ENCODE results near the gene CDC37.

The CDC37 gene

GRCh38 chr19:10403137-10404021 lies at the start of gene CDC37:
TSS of gene CDC37 (minus strand) at chr19:10403542. CDS start at chr19:10403479, 63 bp downstream.
- peak; percentile 100 for DNase-seq

DNA sequence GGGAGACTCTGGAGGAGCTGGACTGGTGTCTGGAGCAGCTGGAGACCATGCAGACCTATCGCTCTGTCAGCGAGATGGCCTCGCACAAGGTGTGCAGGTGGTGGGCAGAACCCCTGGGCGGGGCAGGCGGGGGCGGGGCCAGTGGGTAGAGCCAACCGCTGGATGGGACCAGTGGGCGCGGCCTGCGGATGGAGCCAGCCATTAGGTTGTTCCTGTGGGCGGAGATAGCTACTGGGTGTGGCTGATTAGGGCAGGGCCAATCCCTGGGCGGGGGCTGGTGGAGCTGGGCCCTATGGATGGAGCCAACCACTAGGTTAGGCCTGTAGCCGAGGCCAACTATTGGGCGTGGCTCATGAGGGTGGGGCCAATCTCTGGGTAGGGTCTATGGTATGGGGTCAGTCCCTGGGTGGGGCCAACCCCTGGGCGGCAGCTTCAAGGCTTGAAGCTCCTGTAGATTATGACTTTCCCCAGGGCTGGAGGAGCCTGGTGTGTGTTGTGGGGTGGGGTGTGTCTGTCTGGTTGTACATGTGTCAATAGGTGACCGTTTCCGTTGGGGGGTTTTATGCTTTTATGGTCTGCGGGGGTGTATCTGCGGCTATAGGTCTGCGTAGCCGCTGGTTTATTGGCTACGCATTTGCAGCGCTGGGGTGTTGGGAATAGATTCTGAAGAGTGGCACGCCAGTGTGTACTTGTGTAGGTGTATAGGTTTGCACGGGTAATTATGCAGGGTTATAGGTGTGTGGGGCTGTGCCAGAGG lies 47.7 kb upstream of the CDC37 start:
- no peak for DNase-seq

DNA sequence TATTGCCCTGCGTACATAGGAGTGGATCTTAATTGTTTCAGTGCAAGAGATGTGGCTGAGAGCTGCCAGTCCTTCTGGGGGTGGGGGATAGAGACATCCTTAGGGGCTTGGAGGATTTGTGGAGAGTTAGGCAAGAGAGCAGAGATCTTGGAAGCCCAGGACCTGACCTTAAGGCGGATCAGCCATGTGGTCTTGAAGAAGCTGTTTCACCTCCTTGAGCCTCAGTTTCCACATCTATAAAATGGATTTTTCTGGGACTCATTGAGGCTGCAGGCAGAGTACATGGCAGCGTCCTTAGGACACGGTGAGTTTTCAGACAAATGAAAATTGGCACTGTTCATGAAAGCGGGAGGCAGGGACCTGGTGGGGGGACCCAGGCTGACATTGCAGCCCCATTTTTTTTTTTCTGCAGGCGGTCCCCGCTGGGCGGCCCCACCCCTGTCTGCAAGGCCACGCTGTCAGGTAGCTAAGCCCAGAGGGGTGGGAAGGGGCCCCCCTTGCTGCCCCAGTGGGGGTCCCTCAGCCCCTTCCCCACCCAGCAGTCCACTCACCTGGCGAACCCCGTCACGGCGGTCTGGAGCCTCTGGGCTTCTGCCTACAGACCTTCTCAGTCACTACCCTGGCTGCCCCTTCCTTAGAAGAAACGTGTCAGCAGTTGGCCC lies 47.0 kb upstream of the CDC37 start:
- DNase-seq, result no peak

DNA sequence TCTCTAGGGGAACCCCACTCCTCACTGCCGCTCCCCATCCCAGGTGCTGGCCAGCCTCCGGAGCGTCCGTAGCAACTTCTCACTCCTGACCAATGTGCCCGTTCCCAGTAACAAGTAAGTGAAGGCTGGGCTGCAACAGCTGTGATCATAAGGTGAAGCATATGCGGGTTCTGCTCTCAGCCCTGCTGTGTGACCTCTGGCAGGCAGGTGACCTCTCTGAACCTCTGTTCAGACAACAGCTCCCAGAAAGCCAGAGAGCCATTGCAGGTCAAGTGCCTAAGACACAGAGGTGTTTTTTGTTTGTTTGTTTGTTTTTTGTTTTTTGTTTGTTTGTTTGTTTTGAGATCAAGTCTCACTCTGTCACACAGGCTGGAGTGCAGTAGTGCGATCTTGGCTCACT lies 45.7 kb upstream of the CDC37 start:
- no peak for DNase-seq

DNA sequence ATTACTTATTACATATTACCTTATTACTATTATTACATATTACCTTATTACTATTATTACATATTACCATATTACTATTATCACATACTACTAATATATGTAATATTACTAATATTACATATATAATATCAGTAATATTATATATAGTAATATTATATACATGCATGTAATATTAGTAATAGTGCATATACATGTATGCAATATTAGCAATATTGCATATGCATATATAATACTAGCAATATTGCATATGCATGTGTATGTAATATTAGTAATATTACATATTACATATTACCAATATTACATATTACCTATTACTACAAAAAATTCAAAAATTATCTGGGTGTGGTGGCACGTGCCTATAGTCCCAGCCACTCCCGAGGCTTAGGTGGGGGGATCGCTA lies 39.4 kb upstream of the CDC37 start:
- DNase-seq, result no peak

- DNase-seq, result no peak
These were observed 36.2 kb upstream of the CDC37 start for GRCh38 chr19:10439588-10439987.

DNA sequence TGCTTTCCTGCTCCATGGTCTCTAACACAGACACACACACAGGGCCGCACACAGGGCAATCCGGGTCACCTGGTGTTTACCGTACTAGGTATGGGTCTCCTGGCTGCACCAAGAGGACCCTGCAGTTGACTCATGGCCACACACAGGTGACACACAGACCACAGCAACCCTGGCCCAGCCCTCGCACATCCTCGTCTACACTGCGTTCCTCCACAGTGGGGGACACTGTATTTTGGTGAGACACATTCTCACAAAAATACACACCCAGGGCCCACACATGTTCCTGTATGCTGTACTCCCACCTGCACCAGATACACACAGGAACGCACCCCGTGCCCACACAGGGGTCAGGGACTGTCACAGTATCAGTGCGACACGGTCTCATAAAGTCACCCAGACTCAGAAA lies 29.8 kb upstream of the CDC37 start:
- no peak for DNase-seq

GRCh38 chr19:10432736-10433130 lies 29.4 kb upstream of the CDC37 start:
- DNase-seq, result no peak

GRCh38 chr19:10431943-10432735 lies 28.8 kb upstream of the CDC37 start:
- no peak for DNase-seq

DNA sequence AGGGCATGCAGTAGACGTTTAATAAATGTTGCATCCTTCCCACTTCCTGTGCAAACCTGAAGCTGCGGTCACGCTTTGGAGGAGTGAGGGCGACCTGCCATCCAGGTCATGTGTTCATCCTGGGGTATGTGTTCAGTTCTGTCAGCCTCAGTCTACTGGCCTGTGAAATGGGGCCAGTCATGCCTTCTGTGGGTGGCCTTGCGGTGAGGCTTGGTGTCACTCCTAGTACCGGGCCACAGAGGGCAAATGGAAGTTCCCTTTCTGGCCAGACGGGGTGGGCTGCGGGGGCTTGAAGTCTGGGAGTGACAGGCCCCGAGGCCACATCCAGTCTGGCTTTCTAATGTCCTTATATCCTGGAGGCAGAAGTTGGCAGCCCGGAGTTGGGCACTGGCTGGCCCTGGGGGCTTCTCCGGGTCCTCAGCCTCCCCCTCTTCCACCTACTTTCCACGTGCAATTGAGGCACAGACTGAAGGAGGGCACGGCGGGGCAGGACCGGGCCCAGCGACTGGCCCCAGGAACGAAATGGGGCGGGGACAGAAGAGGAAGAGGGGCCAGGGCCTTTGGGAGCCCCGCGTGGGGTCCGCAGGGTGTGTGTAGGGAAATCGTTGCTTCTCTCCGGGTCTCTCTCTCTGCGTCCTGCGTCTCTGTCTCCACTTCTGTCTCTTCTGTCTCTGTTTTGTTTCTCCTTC lies 28.1 kb upstream of the CDC37 start:
- no peak for DNase-seq

DNA sequence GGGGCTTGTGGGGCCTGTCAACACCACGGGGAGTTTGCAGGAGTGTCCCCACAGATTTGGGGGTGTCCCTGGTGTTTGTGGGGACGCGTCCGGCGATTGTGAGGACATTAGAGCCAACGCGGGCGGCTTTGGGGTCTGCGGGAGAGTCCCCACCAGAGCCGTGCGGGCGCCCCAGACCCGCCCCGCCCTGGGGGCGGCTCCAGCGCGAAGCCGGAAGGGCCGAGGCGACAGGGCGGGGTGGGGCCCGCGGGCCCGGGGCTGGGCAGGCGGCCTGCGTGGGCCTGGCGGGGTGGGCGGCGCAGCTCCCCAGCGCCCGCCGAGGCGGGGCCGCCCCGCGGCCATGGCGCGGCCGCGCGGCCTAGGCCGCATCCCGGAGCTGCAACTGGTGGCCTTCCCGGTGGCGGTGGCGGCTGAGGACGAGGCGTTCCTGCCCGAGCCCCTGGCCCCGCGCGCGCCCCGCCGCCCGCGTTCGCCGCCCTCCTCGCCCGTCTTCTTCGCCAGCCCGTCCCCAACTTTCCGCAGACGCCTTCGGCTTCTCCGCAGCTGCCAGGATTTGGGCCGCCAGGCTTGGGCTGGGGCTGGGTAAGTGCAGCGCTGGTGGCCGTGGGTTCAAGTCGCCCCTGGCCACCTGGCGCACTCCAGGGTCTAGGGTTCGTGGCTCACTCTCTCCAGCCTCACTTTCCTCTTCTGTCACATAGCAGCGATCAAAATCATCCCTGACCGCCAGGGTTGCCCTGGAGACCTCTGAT lies 27.3 kb upstream of the CDC37 start:
- DNase-seq, result no peak

DNA sequence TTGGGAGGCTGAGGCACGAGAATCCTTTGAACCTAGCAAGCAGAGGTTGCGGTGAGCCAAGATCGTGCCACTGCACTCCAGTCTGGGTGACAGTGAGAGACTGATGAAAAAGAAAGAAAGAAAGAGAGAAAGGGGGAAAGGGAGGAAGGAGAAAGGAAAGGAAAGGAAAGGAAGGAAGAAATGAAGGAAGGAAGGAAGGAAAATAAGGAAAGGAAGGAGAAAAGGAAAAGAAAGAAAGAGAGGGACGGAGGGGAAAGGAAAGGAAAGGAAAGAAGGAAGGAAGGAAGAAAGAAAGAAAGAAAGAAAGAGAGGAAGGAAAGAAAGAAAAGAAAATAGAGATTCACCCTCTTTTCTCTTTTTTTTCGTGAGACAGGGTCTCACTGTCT lies 25.6 kb upstream of the CDC37 start:
- no peak for DNase-seq

- no peak for DNase-seq
These were observed 23.8 kb upstream of the CDC37 start for GRCh38 chr19:10427169-10427568.

GRCh38 chr19:10424011-10424637 lies 20.8 kb upstream of the CDC37 start:
- DNase-seq, result peak; percentile 96

- DNase-seq, result no peak
These were observed 19.5 kb upstream of the CDC37 start for GRCh38 chr19:10422846-10423245.

- DNase-seq, result no peak
These were observed 18.7 kb upstream of the CDC37 start for GRCh38 chr19:10422046-10422461.

- no peak for DNase-seq
These were observed 18.1 kb upstream of the CDC37 start for GRCh38 chr19:10421240-10422045.

- peak; percentile 52 for DNase-seq
These were observed 17.3 kb upstream of the CDC37 start, which contains the start of gene PDE4A for GRCh38 chr19:10420444-10421239. TSS of gene PDE4A (plus strand) at chr19:10420538. CDS start at chr19:10420765, 227 bp downstream.

Measured in retina (tissue), 1 donor.